Cerebellar cortex (tissue), 1 donor: ENCODE results near the gene GDPD5.

ENCODE experiments used
- DNase-seq: peaks from one replicate; pipeline ENCODE4 v3.0.0-alpha.2; 2015; ENCODE audit warnings: low spot score

The GDPD5 gene

DNA sequence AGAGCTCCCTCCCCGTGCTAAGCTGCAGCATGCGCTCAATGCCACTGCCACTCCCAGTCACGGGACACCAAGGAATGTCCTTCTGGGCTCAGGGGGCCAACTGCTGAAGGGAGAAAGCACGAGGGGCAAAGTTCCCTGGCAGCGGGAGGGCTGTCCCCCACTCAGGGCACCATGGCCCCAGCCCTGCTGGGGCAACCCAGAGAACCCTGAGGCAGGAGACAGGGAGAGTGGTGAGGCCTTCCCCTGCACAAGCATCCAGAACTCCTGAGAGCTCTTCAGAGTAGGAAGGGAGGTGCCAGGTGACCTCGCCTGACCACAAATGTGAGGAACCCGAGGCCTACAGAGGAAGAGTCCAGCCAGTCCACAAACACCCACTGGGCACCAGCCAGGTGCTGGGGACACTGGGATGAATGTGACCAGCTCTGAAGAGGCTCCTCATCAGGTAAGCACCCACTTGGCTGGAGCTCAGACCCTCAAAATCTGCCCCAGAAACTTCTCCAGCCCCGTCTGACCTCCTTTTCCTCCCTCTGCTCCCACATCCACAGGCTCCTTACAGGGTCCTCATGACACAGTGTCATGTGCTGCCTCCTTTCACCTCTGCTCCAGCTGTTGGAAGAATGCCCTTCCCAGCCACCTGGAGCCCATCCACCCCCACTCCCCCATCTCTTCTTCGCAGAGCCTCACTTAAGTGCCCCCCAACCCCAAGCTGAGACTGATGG, 15.6 kb downstream of the GDPD5 start:
- no peak for DNase-seq

DNA sequence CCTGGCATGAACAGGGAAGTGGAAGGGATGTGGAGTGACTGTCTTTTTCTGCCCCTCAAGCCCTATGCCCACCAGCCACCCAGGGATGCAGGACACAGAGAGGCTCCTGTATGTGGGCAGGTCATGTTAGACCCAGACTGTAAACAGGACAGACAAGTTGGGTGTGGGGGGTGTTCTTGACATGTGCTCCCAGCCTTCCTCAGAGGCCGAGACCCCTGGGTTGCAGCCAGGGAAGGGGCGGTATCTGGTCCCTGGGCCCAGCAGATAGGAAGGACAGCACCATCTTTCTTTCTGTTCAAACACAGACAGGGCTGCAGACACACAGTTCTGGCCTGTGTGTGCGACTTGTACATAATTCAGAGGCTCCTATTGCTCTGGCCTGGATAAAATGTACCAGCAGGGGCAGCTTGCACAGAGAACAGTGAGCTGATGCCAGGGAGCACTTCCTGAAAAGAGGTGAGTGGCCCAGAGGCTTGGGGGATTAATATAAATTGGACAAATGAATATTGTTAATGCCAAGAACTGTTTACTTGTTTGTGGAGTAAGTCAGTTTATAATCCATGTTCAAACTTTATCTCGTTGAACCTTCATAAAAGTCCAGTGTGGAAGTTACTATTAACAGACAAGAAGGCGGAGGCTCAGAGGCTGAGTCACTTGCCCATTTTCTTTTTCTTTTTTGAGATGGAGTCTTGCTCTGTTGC, 16.6 kb downstream of the GDPD5 start:
- peak; percentile 83 for DNase-seq

DNA sequence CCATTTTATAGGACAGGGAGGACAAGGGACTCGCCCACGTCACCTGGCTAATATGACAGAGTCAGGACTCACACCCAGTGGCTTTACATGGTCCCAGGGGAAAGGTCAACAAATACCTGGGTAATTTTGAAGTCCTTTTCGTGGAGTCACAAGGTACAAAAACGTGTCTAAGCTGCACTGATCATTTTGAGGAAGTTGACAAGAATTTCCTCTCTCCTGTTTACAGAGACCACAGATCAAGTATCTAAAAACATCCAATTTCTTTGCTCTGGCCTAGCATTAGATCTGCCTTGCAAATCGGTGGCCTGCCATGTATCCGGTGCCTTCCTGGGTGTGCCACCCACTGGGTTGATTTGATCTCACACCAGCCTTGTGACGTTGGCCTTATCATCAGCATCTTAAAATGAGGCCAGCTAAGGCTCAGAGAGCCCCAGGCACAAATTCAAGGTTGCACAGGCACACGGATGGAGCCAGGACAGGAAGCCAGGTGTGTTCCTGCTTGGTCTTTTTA, 17.6 kb downstream of the GDPD5 start:
- no peak for DNase-seq

DNA sequence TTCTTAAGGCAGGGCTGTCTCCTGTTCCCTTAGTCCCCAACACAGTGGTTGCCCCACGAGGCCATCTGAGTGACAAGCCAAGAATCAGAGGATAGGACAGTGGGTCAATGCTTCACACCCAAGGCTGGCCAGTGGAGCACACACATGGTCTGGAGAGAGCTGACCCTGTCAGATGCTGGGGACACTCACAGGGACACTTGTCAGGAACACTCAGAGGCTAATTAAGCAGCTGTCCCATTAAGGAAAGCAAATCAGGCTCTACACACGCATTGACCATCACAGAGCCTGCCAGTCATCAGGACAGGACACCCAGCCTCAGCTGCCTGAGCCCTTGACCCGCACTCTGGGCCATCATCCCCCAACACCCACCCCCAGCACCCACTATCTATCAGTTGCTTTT, 18.2 kb downstream of the GDPD5 start:
- no peak for DNase-seq

DNA sequence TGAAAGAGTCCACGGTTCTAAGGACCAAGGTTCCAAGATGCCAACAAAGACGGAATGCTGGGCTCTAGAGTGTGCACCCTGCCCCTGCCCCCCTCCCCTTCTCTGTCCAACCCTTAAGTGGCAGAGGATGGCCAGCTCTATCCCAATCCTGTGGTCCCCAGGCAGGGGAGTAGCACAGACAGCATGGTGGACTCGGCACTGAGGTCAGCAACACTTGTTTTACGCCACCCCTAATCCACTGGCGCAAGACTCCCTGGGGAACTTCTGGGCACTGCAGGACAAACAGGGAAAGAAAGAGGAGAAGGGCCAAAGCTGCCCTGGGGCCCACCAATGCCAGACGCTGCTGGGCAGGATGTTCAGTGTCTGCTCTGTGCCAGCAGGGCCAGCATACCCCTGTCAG, 18.9 kb downstream of the GDPD5 start:
- no peak for DNase-seq

DNA sequence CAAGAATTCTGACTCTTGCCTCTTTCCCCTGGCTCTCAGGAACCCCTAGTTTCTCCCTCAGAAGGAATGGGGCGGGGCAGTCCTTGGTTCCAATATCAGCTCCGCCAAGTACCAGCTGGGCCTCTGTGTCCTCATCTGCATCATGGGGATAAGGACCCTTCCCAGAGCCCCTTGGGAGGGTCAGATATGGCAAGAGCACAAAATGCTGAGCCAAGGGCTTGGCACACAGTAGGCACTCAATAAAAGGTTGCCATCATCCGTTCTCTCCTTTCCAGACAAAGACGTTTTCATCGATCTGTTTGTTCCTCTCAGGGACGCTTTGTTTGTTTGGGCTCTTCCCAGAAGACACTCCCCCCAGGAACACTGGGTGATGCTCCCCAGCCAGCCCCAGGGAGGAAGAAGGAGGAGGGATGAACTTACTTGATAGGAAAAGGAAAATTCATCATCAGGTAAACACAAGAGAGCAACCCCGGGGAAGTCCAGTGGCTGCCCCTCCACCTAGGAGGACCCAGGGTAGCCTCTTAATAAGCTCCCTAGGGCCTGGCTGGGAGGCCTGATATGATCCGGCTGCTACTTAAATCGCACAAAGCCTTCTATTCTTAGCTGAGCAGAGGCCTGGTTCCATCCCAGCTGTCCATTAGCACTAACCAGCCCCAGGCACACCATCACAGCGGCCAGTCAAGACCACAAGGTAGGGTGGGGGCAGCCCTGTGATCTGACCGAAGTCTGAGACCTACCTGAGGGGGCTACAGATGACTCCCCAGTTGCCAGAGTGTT, 19.6 kb downstream of the GDPD5 start:
- no peak for DNase-seq

DNA sequence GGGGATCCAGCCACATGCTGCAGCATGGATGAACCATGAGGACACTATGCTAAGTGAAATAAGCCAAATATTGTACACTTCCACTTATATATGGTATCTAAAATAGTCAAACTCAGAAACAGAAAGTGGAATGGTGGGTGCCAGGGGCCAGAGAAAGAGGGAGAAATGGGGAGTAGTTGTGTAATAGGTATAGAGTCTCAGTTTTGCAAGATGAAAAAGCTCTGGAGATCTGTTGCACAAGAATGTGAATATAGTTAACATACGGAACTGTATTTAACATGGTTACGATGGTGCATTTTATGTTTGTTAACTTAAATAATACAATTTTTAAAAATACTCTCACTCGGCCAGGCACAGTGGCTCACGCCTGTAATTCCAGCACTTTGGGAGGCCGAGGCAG, 21.2 kb downstream of the GDPD5 start:
- no peak for DNase-seq

DNA sequence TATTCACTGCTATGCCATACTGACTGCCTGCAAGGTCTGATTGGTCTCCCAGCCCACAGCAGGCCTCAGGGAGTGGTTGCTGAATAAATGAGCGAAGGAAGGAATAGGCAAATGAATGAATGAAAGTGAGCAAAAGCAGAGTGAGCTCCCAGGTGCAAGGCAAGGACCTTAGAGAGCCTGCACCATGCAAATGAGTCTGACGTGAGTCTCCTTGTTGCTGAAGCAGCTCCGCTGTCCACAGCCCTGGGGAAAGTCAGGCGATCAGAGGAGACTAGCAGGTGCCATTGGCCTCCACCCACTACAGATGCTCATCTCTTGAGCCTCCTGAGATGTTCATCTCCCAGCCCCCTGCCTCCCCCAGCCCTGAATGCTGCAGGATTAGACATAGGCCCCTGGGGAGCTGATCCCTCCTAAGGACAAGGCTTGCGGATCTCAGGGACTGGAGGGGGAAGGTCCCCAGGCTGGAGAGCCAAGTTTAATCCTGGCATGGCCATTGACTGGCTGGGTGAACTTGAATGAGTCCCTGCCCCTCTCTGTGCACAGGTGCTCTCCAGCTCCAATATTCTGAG, 22.1 kb downstream of the GDPD5 start:
- DNase-seq, result no peak

DNA sequence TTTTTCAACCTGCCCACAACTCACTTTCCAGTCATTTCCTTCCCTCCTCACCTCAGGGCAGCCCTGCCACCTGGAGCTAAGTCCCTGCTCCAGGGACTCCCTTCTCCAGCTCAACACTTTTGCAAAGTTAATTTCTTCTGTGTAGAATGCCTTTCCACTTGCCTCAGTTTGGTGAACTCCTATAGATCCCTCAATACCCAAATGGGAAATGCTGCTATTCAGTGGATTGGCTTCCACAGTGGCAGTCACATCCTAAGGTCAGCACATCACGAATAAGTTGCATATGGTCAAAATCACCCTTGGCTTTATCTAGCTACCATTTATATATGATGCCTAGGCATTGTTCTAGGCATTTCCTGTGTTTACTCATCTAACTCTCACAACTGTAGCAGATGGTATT, 23.6 kb downstream of the GDPD5 start:
- no peak for DNase-seq

DNA sequence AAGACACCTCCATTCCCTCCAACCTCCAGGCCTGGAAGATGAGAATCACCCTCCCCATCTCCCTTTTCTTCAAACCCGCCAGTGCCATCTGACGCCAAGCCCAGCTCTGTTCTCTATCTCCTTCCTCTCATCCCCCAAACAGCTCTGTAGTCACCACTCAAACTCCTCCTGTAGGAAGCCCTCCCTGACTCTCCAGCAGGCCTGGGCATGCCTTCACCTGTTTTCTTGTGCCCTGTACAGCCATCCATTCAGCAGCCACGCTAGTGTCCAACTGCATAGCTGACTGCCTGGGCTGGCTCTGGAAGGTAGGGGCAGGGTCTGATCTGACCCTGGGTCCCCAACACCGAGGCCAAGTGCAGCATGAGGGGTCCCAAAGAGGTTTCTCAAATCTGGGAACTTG, 25.0 kb downstream of the GDPD5 start:
- no peak for DNase-seq

DNA sequence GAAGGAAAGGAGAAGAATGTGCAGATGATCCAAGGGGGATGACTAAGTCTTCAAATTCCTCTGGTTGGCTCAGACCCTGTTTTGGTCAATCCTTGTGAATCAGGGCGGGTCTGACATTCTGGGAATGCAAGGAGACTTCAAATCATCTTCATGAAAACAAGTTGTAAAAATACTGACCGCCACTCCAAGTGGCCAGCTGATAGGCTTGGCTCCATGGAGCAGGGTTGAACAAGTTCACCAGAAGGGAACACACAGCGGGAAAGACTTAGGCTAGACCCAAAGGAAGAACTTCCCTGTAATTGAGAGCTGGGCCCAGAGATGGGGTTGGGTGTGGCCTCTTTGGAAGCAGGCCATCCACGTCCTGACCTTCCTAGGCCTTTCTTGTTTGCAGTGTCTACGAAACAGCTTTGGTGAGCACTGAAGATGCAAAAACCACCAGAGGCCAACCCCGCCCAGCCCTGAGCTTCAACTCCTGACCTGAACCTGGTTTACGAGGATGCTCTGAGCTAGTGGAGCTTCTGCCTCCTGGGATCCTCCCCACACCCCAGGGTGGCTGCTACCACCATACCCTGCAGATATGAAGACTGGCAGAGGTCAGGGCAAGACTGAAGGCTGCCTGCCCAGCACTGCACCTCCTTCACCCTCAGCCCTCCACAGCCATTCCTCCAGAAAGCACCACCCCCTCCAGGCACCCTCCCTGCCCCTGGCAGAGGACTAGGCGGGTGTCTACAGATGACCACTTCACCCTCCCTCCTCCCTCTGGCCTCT, 26.1 kb downstream of the GDPD5 start:
- no peak for DNase-seq

DNA sequence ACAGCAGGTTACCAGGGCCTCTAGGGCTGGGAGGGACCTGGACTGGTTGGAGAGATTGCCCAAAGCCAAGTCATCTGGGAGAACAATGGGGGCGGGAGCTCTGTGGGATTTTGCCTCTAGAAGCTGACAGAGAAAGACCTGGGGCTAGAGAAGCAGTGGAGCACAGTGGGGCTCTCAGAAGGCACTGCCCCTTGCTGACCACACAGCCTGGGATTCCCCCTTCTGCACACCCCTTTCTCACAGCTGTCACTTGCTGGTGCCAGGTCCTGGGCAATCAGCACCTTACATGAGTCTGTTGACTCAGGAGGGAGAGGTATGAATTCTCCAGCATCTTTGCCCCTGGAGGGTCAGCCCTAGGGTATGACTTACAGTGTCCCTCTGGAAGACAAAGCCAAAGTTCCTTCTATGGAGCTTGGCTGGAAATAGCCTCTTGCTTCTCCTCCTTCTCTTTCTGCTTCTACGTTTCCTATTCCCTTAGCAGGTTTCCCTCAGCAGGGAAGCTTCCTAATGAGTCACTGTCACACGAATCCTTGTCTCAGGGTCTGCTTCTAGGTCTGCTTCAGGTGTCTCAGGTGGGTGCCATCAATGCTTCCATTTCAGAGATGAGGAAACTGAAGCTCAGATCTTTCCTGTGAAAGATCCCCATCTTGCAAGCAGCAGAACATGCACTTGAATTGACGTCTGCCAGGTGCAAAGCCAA, 27.0 kb downstream of the GDPD5 start:
- DNase-seq, result no peak

DNA sequence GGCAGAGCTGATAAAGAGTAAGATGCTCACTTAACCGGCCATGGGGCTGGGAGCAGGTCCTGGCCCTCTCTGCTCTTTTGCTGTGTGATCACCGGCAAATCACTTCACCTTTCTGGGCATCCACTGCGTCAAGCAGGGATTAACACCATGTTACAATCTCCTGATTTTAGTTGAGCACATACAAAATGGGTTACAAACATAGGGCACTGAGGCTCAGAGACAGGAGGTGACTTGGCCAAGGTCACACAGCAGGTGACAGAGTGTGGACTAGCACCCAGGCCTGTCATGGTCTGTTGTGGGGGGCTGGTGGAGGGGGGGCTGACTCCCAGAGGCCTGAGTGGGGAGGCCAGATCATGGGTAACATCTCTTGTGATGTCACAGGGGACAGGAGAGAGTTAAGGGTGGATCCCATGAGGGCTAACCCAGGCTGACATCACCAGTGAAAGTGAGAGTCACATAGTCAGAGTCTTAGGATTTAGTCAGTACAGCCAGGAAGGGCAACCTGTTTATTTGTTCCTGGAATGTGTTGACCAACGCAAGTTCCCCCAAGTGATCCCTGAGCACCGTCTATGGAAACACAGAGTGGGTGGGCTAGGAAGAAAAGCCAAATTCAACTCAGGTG, 27.8 kb downstream of the GDPD5 start:
- no peak for DNase-seq

DNA sequence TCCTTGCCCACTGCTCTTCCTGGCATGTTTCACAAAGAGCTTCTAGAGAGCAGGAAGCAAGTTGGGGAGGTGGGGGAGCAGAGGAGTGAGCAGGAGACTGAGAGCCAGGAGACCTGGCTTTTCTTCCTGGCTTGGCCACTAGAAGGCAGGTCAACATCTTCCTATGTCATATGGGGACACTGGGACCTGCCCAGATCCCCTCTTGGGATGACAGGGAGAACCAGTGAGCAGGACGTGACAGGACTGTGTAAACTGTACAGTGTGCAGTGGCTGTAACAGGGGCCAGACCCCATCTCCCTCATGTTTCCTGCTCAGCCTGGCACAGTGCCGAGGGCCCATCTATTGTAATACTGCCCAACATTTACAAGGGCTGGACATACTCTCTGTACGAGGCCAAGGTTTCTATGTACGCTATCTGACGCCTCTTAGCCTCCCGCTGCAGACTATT, 29.4 kb downstream of the GDPD5 start:
- DNase-seq, result peak; percentile 52

DNA sequence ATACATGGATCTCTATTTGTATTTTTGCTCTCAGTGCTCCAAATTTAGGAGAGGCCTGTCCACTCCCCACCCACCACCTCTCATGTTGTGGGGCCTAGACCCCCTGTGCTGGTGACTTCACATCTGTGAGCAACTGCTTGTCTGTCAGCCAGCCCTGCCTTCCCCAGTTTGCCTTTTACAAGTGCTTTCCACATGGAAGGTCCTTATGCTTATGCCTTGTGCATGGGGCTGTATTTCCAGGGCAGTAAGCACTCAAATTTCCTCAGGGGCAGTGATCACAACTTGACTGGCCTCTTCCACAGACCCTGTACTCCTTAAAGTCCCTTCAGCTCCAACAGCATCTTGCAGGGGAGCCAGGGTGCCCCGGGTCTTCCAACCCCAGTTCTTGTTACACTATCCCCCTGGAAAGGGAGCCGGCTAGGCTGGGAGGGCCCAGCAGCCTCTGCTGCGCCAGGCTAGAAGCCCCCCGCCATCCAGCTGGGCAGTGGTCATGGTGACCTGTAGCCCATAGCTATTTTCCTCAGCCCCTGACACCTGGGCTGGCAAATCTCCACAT, 29.9 kb downstream of the GDPD5 start:
- DNase-seq, result no peak

DNA sequence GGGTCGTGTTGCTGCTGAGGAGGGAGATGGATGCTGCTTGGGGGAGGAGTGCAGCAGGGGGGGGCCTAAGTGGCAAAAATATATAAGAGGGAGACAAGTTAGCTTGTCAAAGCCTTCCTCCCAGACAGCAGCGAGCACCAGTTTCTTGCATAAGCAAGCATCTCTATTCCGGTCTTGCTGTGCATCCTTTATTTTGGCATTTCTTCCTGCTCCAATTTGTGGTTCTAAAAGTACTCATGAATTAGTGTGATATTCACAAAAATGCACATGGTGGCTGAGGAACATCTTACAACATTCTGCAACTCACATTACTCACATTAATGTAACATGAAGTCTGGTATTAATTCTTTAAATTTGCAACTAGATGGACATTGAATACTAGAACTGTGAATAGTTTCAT, 32.1 kb downstream of the GDPD5 start:
- no peak for DNase-seq

DNA sequence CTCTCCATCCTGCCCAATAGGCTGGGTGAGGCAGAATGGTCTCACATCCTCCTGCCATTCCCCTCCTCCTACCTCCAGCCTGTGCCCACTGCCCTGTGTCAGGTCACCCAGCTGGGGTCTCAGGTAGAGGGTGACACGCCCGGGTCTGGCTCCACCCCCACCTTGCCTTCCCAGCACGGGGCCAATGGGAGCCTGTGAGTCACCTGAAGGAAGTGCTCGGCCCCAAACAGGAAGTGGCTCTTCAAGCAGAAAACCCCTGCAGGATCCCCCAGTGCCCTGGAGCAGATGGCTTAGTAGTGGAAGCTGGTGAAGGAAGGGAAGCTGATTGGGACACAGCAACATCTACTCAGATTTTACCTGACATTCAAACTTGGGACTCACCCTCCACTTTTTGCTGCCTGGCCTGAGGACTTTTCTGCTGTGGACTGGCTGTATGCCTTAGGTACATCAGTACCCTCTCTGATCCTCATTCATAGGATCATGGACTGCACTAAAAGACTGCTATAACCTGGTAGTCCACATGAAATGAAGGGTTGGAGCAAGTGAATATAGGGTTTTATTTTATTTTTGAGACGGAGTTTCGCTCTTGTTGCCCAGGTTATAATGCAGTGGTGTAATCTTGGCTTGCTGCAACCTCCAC, 33.4 kb downstream of the GDPD5 start:
- no peak for DNase-seq

DNA sequence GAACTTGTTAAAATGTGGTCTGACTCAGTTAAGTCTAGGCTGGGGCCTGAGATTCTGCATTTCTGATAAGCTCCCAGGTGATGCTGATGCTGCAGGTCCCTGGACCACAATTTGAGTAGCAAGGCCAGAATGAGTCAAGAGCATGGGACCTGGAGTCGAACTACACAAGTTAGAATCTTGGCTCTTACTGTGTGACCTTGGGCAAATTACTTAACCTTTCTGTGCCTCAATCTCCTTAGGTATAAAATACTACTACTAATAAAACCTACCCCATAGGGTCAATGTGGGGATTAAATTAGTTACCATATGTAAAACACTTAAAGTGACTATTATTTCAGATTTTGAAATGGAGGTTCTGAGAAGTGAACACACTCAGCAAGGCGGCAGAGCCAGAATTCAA, 34.3 kb downstream of the GDPD5 start:
- DNase-seq, result no peak

DNA sequence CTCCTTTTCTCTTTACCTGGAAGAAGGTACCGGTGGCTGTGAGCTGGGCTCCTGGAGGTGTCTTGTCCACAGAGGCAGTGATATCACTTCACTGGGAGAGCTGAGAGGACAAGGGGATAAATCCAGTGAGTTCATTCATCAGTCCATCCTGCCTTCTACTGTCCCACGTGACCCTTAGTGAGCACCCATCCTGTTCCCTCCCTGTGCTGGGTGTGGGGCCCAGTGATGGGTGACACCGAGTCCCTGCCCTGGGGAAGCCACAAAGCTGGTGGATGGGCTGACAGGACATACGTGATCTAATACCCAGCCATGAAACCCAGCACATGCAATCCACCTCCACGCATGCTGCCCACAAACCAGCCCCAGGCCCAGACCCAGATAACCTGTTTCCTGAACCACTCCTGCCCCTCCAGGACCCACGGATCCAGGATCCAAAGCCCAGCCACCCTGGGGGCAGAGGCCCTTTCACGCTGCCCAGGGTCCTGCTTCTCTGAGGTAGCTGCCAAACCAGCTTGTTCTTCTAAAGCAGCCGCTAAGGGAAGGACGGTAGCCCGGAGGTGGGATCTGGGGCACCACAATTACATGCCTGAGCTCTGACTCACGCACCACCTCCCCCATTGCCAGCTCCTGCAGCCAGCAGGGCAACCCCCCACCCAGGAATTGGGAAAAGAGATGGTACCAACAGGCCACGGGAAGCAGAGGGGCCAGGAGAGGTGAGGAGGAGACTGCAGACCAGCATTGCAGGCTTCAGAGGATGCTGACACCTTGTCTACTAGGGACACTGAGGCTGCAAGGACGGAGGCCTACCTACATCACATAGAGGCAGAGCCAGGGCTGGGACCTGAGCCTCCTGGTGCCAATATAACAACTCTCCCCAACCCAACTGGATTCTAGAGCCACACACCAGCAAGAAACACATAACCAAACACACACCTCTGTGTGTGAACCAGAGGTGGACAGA, 35.2 kb downstream of the GDPD5 start:
- no peak for DNase-seq
